Ovary (tissue), 9 donors: ENCODE data around the gene CEP170B. TPM values are rescaled to one million over a fixed set of nuclear protein-coding genes. Genes with fewer than 3 reads are reported as not detected.

Source experiments
- DNase-seq, 5 donors: peaks; one replicate each; pipeline ENCODE4 v3.0.0-alpha.2; 2019 to 2020
- H3K27ac ChIP-seq, 2 donors: fragments of 200-600 bp; one replicate each; pipeline versions ENCODE4 v1.5.1 to v1.8.0; 2019 to 2022
- H3K27me3 ChIP-seq: fragments of 200-600 bp; one replicate; pipeline ENCODE4 v1.8.0; 2022
- H3K36me3 ChIP-seq: fragments of 200-600 bp; sonication (generic); one replicate; pipeline ENCODE4 v1.5.1; 2019
- H3K4me1 ChIP-seq: one replicate; pipeline ENCODE4 v1.8.1; 2013; ENCODE audit warnings: mild to moderate bottlenecking, moderate library complexity; ENCODE audit not compliant: insufficient read depth
- H3K4me3 ChIP-seq: fragments of 200-600 bp; sonication (generic); one replicate; pipeline ENCODE4 v1.5.1; 2017
- H3K9me3 ChIP-seq, 2 donors: fragments of 200-600 bp in 1 of 2; sonication (generic) in 1 of 2; one replicate each; pipeline versions ENCODE4 v1.5.1 to v1.8.1; 2013 to 2019; ENCODE audit warnings: mild to moderate bottlenecking in 1 of 2, moderate library complexity in 1 of 2
- EP300 ChIP-seq: sonication (generic); formaldehyde crosslinking; IDR thresholded peaks from one replicate; pipeline ENCODE4 v1.6.1; 2017; ENCODE audit warnings: antibody characterized with exemption
- POLR2A ChIP-seq: fragments of 450-650 bp; IDR thresholded peaks from one replicate; pipeline ENCODE4 v1.6.1; 2017; ENCODE audit warnings: antibody characterized with exemption, mild to moderate bottlenecking, moderate library complexity
- WGBS, 3 donors: extraction: QIAGEN DNeasy Blood & Tissue Kit in 1 of 3; methylation state at CpG; one replicate each; pipeline versions ENCODE4 v1.1.5 to v1.1.7; 2013 to 2017; 5-methylcytosine and 5-hydroxymethylcytosine counted together
- intact Hi-C, 4 donors: fragments of 100-400 bp; cut with DNase I; formaldehyde crosslinking; loops; one replicate each; pipeline versions ENCODE4 v1.11.0 to v1.15.1; 2022 to 2023
- polyA plus RNA-seq, 2 donors: library from polyadenylated mRNA; stranded (reverse); fragments of 200-250 nt in 1 of 2; fragments of 350-450 nt in 1 of 2; fragmentation: Illumina TruSeq in 1 of 2; extraction: RNeasy Lipid Tissue Mini Kit (QIAGEN cat#74804) in 1 of 2; gene quantifications; one replicate each; pipeline ENCODE4 v1.2.3, GENCODE V29; 2013 to 2014
- total RNA-seq, 7 donors: library from RNA; depleted of rRNA in 2 of 7; stranded (reverse); fragments of >200 nt in 2 of 7; fragmentation: NEBNext Ultra II Directional in 3 of 7; extraction: Animal tissue kit (Norgen Biotek cat#: 25700) in 3 of 7; gene quantifications; one replicate each; pipeline versions ENCODE4 v1.1.0 to v1.2.4, GENCODE V29; 2016 to 2023
- TF ChIP-seq, protein P1 (sequence below), 3 donors: fragments of 450-650 bp in 2 of 3; fragments of 200-600 bp in 1 of 3; IDR thresholded peaks; one replicate each; pipeline versions ENCODE4 v1.5.1 to v1.8.0; 2016 to 2022; ENCODE audit warnings: antibody characterized with exemption in 3 of 3, mild to moderate bottlenecking in 1 of 3
- donor health status: DM: no; HTN: no; CAD: no; lungs with moderate emphysema.
- donor health status: DM: no; HTN: no; CAD: no.
- donor health status: Bipolar disorder and iron deficiency.
- donor health status: DM: yes; HTN: yes; CAD: no.
- donor health status: DM: no; HTN: no; CAD: no.
- donor health status: DM: yes; HTN: yes; CAD: no.

Gene CEP170B
- total and polyA plus RNA-seq, 9 donors, result 1.9 to 22.7 (median 9.9) TPM

DNA sequence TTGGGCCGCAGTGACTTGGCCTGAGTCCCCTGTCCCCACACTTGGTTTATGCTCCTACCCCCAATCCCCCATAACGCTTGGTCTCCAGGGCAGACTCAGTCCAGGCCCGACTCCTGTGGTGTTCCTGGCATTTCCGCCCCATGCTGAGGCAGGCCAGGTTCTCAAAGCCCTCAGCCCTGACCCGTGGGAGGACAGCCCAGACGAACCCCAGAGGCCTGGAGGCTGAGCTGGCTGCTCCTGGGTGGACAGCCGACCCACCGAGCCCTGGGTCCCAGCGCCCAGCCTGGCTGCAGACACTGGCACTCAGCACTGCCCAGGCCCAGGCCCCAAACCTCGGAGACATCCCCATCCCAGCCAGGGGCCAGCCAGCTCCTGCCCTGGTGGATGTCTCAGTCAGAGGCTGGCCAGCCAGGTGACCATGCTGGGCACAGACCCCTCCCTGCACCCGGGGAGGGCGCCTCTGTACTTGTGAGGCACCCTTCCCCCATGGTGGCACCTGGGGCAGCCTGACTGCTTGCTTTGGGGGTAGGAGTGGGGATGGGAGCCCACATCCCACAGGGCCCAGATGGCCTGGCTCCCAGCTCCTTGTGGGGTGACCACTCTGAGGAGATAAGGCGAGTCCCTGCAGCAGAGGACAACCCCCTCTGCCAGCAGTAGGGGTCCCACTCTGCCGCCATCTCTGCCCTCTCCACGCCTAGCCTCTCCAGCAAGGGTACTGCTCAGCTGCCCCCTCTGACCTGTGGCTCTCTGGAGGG is 61.0 kb downstream of the CEP170B start:
- Histone ChIP-seq H3K27ac (no peak overlapping the region), H3K9me3 (no peaks in the 10 kb centered on the region), H3K4me3 (no peak overlapping the region), H3K4me1 (no peaks in the 10 kb centered on the region), H3K27me3 (no peaks in the 10 kb centered on the region), H3K36me3 (no peaks in the 10 kb centered on the region)
- intact Hi-C loops, result no loop called here
- no peak for DNase-seq
- WGBS, 3 donors, result 76 to 79% (median 77%) methylated on average over 14 to 15 of the region's 15 CpGs
- TF ChIP-seq POLR2A (no peak), EP300 (no peak)
- TF ChIP-seq, protein P1, sequence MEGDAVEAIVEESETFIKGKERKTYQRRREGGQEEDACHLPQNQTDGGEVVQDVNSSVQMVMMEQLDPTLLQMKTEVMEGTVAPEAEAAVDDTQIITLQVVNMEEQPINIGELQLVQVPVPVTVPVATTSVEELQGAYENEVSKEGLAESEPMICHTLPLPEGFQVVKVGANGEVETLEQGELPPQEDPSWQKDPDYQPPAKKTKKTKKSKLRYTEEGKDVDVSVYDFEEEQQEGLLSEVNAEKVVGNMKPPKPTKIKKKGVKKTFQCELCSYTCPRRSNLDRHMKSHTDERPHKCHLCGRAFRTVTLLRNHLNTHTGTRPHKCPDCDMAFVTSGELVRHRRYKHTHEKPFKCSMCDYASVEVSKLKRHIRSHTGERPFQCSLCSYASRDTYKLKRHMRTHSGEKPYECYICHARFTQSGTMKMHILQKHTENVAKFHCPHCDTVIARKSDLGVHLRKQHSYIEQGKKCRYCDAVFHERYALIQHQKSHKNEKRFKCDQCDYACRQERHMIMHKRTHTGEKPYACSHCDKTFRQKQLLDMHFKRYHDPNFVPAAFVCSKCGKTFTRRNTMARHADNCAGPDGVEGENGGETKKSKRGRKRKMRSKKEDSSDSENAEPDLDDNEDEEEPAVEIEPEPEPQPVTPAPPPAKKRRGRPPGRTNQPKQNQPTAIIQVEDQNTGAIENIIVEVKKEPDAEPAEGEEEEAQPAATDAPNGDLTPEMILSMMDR (IDR thresholded peaks at IDR 0.05), result no peak

DNA sequence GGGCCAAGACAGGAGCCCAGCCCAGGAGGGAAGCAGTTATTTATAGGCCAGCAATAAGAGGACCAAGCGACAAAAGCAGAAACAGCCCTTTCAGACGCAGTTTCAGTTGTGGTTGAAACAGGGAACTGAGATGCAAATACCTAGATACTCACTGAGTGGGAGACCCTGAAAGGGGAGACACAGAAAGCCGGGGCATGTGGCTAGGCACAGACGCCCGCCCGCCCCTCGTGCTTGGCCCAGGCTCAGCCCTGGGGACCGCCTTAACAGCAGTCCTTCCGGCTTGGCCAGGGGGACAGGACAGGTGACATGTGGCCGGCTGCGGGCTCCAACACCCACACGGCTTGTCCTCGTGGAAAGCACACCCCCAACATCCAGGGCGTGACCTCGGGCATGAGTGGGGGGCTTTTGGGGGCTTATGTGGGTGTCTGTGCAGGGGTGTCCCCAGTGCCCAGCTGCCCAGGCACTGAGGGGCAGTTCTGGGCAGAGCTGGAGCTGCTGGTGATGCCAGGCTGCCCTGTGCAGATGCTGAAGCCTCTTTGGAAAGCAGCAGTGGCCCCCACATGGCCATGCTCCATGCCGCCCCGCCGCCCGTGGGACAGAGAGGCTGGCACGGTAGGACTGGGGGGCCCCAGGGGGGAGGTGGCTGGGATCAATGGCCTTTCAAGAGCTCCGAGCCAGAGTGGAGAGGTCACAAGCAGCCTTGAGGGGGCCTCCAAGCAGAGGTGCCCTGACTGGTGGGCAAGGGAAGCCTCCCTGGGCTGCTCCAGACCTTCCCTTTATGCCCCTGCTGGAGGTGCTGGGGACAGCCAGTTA is 61.8 kb downstream of the CEP170B start:
- H3K27me3 ChIP-seq, result no peaks in the 10 kb centered on the region
- H3K4me1 ChIP-seq, result peaks cover 1% of the 10 kb centered on the region
- intact Hi-C loops, result no loop called here
- DNase-seq, result no peak
- no peak overlapping the region for H3K27ac ChIP-seq
- WGBS, 3 donors, result 57 to 69% (median 68%) methylated on average over 14 to 21 of the region's 21 CpGs
- no peaks in the 10 kb centered on the region for H3K36me3 ChIP-seq
- no peak overlapping the region for H3K4me3 ChIP-seq
- TF ChIP-seq EP300, result no peak
- TF ChIP-seq, protein P1 (IDR thresholded peaks at IDR 0.05), result no peak
- TF ChIP-seq POLR2A, result no peak
- no peaks in the 10 kb centered on the region for H3K9me3 ChIP-seq

DNA sequence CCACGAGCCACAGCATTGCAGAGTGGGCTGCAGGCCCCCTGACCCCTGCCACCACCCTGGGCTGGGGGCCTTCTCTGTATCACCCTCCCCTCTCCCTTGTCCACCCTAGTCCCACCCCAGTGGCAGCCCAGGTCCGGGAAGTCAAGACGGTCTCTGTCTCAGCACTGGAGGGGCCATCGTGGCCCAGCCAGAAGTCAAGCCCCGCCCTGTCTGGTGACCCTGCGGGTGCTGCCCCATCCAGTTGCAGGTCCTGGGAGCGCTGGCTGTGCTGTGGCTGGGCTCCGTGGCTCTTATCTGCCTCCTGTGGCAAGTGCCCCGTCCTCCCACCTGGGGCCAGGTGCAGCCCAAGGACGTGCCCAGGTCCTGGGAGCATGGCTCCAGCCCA is 62.4 kb downstream of the CEP170B start:
- Histone ChIP-seq H3K4me3 (no peak overlapping the region), H3K9me3 (no peaks in the 10 kb centered on the region), H3K4me1 (peaks cover 4% of the 10 kb centered on the region), H3K27ac (no peak overlapping the region), H3K27me3 (no peaks in the 10 kb centered on the region), H3K36me3 (no peaks in the 10 kb centered on the region)
- 35 to 52% (median 42%) methylated on average over 9 to 10 of the region's 10 CpGs for WGBS, 3 donors
- intact Hi-C loops, result no loop called here
- no peak for DNase-seq
- TF ChIP-seq POLR2A, result no peak
- TF ChIP-seq EP300, result no peak
- TF ChIP-seq, protein P1 (IDR thresholded peaks at IDR 0.05), result no peak

DNA sequence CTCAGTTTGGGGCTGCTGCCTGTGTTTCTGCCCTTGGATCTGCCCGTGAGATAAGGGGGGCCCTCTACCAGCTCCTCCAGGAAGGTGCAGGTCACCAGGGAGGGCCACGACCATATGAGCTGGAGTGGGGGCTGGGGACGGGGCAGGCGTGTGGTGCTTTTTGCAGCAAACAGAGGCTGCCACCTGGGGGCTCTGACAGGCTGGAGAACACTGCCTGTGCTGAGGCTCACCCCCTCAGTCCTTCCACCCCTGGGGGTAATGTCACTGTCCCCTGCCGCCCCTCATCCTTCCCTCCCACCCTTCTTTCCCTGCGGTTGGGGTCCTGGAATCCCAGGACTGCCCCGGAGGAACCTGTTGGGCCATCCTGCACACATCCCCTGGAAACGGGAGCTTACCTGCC is 62.8 kb downstream of the CEP170B start:
- DNase-seq, result no peak
- WGBS, 3 donors, result 40 to 61% (median 42%) methylated on average over 8 of the region's 8 CpGs
- H3K36me3 ChIP-seq, result no peaks in the 10 kb centered on the region
- H3K27ac ChIP-seq, result no peak overlapping the region
- H3K9me3 ChIP-seq, result no peaks in the 10 kb centered on the region
- TF ChIP-seq POLR2A (no peak), EP300 (no peak)
- TF ChIP-seq, protein P1 (IDR thresholded peaks at IDR 0.05), result no peak
- H3K4me1 ChIP-seq, result peaks cover 4% of the 10 kb centered on the region
- intact Hi-C loops, result no loop called here
- no peak overlapping the region for H3K4me3 ChIP-seq
- no peaks in the 10 kb centered on the region for H3K27me3 ChIP-seq
